Neutrophil (primary cell): ENCODE data around the gene ARHGEF11.

Experiments
- H3K27ac ChIP-seq: fragments of 200-600 bp; sonication (generic); 2 replicates; pipeline ENCODE4 v1.5.1; 2016; ENCODE audit warnings: mild to moderate bottlenecking, moderate library complexity
- H3K27me3 ChIP-seq: fragments of 200-600 bp; sonication (generic); 2 replicates; pipeline ENCODE4 v1.6.0; 2016; ENCODE audit warnings: mild to moderate bottlenecking
- H3K36me3 ChIP-seq: fragments of 200-600 bp; sonication (generic); 2 replicates; pipeline ENCODE4 v1.5.1; 2017
- H3K4me1 ChIP-seq, 2 experiments: fragments of 200-600 bp in 1 of 2; sonication (generic) in 1 of 2; 1 replicate in 1 of 2; 2 replicates in 1 of 2; pipeline versions ENCODE4 v1.5.1 to v1.6.1; 2013 to 2016; ENCODE audit warnings: low read depth in 1 of 2, low read length in 1 of 2, mild to moderate bottlenecking in 1 of 2, moderate library complexity in 1 of 2; ENCODE audit not compliant: control insufficient read depth in 1 of 2, insufficient read depth in 1 of 2
- H3K4me3 ChIP-seq, 2 experiments: fragments of 200-600 bp in 1 of 2; sonication (generic) in 1 of 2; 1 replicate in 1 of 2; 2 replicates in 1 of 2; pipeline ENCODE4 v1.5.1; 2013 to 2016; ENCODE audit warnings: low read depth in 1 of 2, low read length in 1 of 2, mild to moderate bottlenecking in 1 of 2, moderate library complexity in 1 of 2
- H3K9me3 ChIP-seq: fragments of 200-600 bp; sonication (generic); 2 replicates; pipeline ENCODE4 v1.5.1; 2016
- TF ChIP-seq, protein P1 (sequence below): fragments of 200-600 bp; sonication (generic); IDR thresholded peaks from 2 replicates; pipeline ENCODE4 v1.5.1; 2016; ENCODE audit warnings: antibody characterized with exemption

ARHGEF11 gene

DNA sequence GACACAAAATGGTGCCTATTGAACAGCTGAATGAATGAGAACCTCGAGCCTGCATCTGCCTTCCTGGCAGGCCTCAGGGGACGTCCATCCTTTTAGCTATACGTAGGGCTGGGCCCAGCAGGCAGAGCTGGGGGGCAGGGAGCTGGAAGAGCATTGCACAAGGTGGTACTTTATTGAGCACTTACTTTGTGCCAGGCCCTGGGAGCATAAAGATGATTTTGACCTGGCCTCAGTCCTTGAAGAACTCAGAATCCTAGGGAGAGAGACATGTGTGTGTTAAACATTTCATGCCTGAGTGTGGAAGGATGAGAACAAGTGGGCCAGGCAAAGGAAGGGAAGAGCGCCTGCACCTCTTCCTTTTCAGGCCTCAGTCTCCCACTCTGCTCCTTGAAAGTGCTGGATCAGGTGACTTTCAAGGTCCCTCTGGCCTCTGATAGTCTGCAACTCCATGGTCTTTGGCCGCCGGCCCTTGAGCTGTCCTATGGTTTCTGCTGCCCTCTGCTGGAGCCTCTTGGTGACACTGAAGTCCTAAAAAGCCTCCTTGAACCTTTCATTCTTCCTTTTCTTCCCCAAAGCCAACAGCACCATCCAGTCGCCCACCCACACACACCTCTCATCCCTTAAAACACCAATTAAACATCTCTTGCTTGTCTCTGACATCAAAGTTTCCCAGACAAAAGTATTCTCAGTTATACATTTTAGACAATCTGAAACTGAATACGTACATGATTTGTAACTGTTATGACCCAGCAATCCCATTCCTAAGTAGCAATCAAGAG, 155.6 kb downstream of the ARHGEF11 start:
- Histone ChIP-seq H3K4me3 (no peak overlapping the region), H3K36me3 (no peaks in the 10 kb centered on the region), H3K27ac (no peak overlapping the region), H3K4me1 (peaks cover 14 to 20% of the 10 kb centered on the region in 2 experiments), H3K9me3 (no peaks in the 10 kb centered on the region), H3K27me3 (peaks cover 95% of the 10 kb centered on the region)
- TF ChIP-seq, protein P1, sequence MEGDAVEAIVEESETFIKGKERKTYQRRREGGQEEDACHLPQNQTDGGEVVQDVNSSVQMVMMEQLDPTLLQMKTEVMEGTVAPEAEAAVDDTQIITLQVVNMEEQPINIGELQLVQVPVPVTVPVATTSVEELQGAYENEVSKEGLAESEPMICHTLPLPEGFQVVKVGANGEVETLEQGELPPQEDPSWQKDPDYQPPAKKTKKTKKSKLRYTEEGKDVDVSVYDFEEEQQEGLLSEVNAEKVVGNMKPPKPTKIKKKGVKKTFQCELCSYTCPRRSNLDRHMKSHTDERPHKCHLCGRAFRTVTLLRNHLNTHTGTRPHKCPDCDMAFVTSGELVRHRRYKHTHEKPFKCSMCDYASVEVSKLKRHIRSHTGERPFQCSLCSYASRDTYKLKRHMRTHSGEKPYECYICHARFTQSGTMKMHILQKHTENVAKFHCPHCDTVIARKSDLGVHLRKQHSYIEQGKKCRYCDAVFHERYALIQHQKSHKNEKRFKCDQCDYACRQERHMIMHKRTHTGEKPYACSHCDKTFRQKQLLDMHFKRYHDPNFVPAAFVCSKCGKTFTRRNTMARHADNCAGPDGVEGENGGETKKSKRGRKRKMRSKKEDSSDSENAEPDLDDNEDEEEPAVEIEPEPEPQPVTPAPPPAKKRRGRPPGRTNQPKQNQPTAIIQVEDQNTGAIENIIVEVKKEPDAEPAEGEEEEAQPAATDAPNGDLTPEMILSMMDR = no peak

DNA sequence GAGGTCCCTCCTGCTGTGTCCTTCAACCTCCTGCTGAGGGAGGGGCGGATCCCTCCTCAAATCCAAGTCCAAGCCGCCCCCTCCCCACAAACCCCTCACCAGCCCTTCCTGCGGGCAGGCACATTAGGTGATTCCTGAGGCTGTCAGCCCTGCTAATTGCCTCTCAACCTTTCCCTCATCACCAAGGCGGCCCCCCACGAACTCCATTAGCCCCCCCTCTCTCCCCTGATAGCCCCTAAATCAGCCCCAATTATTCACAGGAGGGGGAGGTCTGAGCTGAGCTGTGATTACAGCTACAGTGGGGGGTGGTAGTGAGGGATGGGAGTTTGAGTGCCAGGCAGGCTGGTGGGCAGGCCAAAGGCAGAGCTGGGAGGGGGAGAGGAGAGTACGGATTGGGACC, 157.8 kb downstream of the ARHGEF11 start:
- peaks cover 82% of the 10 kb centered on the region for H3K27me3 ChIP-seq
- H3K27ac ChIP-seq = no peak overlapping the region
- no peaks in the 10 kb centered on the region for H3K9me3 ChIP-seq
- H3K4me1 ChIP-seq = peaks cover 10% of the 10 kb centered on the region in 2 experiments
- no peak overlapping the region for H3K4me3 ChIP-seq
- H3K36me3 ChIP-seq = no peaks in the 10 kb centered on the region
- TF ChIP-seq, protein P1 = no peak

DNA sequence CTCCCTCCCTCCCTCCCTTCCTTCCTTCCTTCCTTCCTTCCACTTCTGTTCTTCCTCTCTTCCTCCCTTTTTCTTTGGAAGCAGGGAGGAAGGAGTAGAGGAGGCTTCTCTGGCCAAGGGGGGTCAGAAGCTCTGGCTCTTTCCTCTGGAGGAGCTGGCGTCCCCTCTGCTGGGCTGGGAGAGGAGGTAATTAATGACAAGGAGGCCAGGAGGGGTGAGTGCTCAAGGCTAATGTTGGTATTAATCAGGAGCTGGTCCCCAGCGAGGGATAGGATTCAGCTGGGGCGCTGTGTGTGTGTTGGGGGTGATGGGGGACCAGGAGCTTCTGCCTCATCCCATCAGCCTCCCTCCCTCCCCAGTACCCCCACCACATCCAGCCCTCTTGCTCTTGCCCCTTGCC, 158.2 kb downstream of the ARHGEF11 start:
- peaks cover 81% of the 10 kb centered on the region for H3K27me3 ChIP-seq

DNA sequence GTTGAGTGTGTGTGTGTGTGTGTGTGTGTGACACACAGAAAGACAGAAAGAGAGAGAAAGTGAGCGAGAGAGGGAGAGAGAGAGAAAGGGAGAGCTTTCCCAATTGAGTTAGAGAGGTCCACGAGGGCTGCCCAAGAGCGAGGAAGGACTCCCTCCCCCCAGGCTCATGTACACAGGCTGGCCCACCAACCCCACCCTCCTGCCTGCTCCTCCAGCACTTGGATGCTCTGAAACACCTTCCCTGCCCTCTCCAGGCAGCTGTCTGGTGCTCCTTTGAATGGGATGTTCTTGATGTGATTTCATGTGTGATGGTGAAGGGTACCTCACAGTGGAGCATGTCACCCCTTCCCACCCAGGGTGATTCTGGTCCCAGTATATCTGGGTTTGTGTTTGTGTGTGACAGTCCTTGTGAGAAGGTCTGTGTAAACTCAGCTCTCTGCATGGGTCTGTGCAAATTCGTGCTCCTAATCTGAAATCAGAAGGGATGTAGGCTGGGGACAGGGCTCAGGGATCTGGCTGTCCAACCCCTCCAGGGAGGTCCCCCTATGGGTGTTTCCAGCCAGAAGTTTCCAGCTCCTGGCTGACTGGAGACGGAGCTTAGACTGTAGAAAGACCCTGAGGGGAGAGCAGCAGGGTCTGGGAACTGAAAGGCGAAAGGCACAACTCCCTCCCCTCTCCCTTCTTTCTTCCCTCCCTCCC, 158.8 kb downstream of the ARHGEF11 start:
- Histone ChIP-seq H3K27ac (no peak overlapping the region), H3K4me1 (peaks cover 1 to 3% of the 10 kb centered on the region in 2 experiments), H3K4me3 (no peak overlapping the region), H3K9me3 (no peaks in the 10 kb centered on the region), H3K27me3 (peaks cover 81% of the 10 kb centered on the region), H3K36me3 (no peaks in the 10 kb centered on the region)
- TF ChIP-seq, protein P1 = no peak

More for the DNA sequence above, 158.2 kb downstream of the ARHGEF11 start:
- TF ChIP-seq, protein P1 = no peak
- Histone ChIP-seq H3K9me3 (no peaks in the 10 kb centered on the region), H3K4me1 (peaks cover 7 to 8% of the 10 kb centered on the region in 2 experiments), H3K36me3 (no peaks in the 10 kb centered on the region), H3K4me3 (no peak overlapping the region), H3K27ac (no peak overlapping the region)

DNA sequence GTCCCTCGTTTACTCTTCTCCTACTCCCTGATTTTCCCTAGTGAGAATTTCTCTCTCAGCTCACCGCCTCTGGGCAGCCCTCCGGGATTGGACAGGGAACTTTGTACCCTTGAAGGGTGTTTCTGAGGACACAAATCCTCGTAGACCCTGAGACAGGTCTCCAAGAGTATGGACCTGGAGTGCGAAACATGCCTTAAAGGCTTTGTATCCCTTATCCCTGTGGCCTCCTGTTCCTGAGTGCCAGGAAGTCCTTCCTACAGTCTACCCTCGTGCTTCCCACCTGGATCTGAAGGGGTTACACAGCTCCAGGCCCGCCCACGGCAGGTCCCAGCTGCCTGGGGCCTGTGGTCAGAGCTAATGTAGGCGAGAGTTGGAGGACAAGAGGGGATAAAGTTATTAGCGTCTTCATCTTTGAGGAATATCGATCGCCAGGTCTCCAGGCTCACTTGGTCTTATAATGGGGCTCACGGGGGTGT, 159.6 kb downstream of the ARHGEF11 start:
- Histone ChIP-seq H3K4me1 (no peaks in the 10 kb centered on the region), H3K27ac (no peak overlapping the region), H3K9me3 (no peaks in the 10 kb centered on the region), H3K27me3 (peaks cover 81% of the 10 kb centered on the region), H3K4me3 (no peak overlapping the region), H3K36me3 (no peaks in the 10 kb centered on the region)
- TF ChIP-seq, protein P1 = no peak
